Prostate gland (tissue), 2 donors: ENCODE measurements around the gene ITSN1. TPM values are rescaled to one million over a fixed set of nuclear protein-coding genes. Genes with fewer than 3 reads are reported as not detected.

Experiments used
- DNase-seq: peaks from one replicate; pipeline ENCODE4 v3.0.0-alpha.2; 2019; ENCODE audit warnings: low spot score
- H3K27ac ChIP-seq, 2 donors: fragments of 200-600 bp; sonication (generic); 2 replicates each; pipeline ENCODE4 v1.5.1; 2017 to 2019
- H3K27me3 ChIP-seq: fragments of 200-600 bp; sonication (generic); replicated peaks from 2 replicates; pipeline ENCODE4 v1.5.1; 2019; ENCODE audit not compliant: insufficient read depth
- H3K36me3 ChIP-seq, 2 donors: fragments of 200-600 bp; sonication (generic); 1 replicate in 1 of 2; 2 replicates in 1 of 2; pipeline versions ENCODE4 v1.5.1 to v1.8.1; 2017 to 2019
- H3K4me1 ChIP-seq: fragments of 200-600 bp; sonication (generic); replicated peaks from 2 replicates; pipeline ENCODE4 v1.5.1; 2019
- H3K4me3 ChIP-seq, 2 donors: fragments of 200-600 bp; sonication (generic); 2 replicates each; pipeline ENCODE4 v1.5.1; 2017 to 2019
- H3K9me3 ChIP-seq: fragments of 200-600 bp; sonication (generic); 2 replicates; pipeline ENCODE4 v1.5.1; 2017
- POLR2A ChIP-seq: fragments of 450-650 bp; IDR thresholded peaks from one replicate; pipeline ENCODE4 v1.6.1; 2016; ENCODE audit warnings: antibody characterized with exemption, mild to moderate bottlenecking
- POLR2AphosphoS5 ChIP-seq: sonication (generic); formaldehyde crosslinking; IDR thresholded peaks from one replicate; pipeline ENCODE4 v1.6.1; 2017; ENCODE audit warnings: antibody characterized with exemption
- WGBS: methylation state at CpG from one replicate; pipeline ENCODE4 v1.1.5; 2018; 5-methylcytosine and 5-hydroxymethylcytosine counted together
- intact Hi-C: fragments of 100-400 bp; cut with DNase I; formaldehyde crosslinking; loops from one replicate; pipeline ENCODE4 v1.14.2; 2022
- total RNA-seq, 2 donors: library from RNA; depleted of rRNA; stranded (reverse); fragments of >200 nt; gene quantifications; one replicate each; pipeline ENCODE4 v1.1.0, GENCODE V29; 2016
- TF ChIP-seq, protein P1 (sequence below), 4 experiments: fragments of 200-600 bp in 2 of 4; fragments of 450-650 bp in 2 of 4; sonication (generic) in 2 of 4; IDR thresholded peaks; 1 replicate in 3 of 4; 2 replicates in 1 of 4; pipeline ENCODE4 v1.5.1; 2016 to 2019; ENCODE audit warnings: antibody characterized with exemption in 4 of 4, mild to moderate bottlenecking in 2 of 4, moderate library complexity in 2 of 4

Gene ITSN1
- total RNA-seq, 2 donors from 2014 or later = 14.8 to 44.9 TPM

DNA sequence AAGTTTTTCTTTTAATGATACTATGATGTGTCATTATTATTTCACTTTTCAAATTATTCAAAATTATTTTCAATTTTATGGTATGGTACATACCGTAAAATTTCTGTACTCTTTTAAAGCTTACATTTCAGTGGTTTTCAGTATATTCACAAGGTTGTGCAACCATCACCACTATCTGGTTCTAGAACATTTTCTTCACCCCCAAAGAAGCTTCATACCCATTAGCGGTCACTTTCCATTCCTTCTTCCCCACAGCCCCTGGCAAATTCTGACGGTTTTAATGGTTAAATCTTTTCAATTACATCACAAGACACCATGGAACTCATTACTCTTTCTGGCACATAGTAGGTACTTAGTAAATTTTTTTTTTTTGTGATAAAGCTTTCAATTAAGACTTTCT is 296.1 kb downstream of the ITSN1 start:
- no peaks in the 10 kb centered on the region for H3K36me3 ChIP-seq
- H3K9me3 ChIP-seq = no peaks in the 10 kb centered on the region
- no peaks in the 10 kb centered on the region for H3K27me3 ChIP-seq
- WGBS = 91% methylated on average over 3 of the region's 3 CpGs
- H3K4me1 ChIP-seq = no peaks in the 10 kb centered on the region
- intact Hi-C loops = no loop called here
- TF ChIP-seq, protein P1, sequence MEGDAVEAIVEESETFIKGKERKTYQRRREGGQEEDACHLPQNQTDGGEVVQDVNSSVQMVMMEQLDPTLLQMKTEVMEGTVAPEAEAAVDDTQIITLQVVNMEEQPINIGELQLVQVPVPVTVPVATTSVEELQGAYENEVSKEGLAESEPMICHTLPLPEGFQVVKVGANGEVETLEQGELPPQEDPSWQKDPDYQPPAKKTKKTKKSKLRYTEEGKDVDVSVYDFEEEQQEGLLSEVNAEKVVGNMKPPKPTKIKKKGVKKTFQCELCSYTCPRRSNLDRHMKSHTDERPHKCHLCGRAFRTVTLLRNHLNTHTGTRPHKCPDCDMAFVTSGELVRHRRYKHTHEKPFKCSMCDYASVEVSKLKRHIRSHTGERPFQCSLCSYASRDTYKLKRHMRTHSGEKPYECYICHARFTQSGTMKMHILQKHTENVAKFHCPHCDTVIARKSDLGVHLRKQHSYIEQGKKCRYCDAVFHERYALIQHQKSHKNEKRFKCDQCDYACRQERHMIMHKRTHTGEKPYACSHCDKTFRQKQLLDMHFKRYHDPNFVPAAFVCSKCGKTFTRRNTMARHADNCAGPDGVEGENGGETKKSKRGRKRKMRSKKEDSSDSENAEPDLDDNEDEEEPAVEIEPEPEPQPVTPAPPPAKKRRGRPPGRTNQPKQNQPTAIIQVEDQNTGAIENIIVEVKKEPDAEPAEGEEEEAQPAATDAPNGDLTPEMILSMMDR (IDR thresholded peaks at IDR 0.05) = no peak
- TF ChIP-seq POLR2A (no peak), POLR2AphosphoS5 (no peak)
- H3K4me3 ChIP-seq = no peak overlapping the region
- H3K27ac ChIP-seq = no peak overlapping the region
- DNase-seq = no peak

DNA sequence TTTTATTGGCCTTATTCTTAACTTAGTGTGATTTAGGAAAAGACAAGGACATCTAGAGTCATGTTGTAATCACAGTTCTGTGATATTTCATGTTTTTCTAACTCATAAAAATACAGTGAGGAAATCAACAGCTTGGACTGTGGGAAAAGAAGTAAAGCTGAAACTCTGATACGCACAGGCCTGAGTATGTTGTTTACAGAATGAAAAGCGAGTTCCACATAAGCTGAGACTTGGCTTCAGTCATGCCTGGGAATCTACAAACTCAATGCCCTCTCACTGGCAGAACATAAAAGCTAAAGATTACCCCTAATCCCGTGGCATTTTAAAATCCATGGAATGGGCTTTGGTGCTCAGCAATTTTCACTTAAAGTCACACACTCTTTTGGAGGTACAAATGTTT is 296.9 kb downstream of the ITSN1 start:
- Histone ChIP-seq H3K27ac (no peak overlapping the region), H3K4me3 (no peak overlapping the region), H3K9me3 (no peaks in the 10 kb centered on the region), H3K4me1 (no peaks in the 10 kb centered on the region), H3K27me3 (no peaks in the 10 kb centered on the region), H3K36me3 (no peaks in the 10 kb centered on the region)
- intact Hi-C loops = no loop called here
- 67% methylated on average over 3 of the region's 3 CpGs for WGBS
- DNase-seq = no peak
- TF ChIP-seq POLR2AphosphoS5 (no peak), POLR2A (no peak)
- TF ChIP-seq, protein P1 (IDR thresholded peaks at IDR 0.05) = no peak

DNA sequence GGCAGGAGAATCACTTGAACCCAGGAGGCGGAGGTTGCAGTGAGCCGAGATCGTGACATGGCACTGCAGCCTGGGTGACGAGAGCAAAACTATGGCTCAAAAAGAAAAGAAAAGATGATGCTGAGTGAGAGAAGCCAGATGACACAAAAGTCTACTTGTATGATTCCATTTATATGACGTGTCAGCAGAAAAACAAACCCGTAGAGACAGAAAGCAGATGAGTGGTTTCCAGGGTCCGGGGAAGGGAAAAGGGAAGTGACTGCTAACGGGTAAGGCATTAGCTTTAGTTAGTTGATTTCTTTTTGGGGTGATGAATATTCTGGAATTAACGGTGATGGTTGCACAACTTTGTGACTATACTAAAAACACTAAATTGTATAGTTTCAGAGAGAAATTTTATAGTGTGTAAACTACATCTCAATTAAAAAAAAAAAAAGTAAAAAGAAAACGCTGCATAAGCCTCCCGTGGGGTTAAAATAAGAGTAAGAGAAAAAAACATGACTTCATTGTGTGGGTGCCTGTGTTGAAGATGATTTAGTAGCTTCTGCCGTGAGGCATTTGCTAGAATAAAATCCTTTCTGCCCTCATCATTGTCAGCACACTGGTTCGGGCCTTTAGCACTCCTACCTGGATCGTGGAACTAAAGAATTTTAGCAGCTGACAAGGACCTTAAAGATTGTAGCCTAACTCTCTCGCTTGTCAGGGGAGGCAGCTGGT is 298.0 kb downstream of the ITSN1 start:
- 84% methylated on average over 15 of the region's 15 CpGs for WGBS
- intact Hi-C loops = no loop called here
- H3K4me1 ChIP-seq = no peaks in the 10 kb centered on the region

DNA sequence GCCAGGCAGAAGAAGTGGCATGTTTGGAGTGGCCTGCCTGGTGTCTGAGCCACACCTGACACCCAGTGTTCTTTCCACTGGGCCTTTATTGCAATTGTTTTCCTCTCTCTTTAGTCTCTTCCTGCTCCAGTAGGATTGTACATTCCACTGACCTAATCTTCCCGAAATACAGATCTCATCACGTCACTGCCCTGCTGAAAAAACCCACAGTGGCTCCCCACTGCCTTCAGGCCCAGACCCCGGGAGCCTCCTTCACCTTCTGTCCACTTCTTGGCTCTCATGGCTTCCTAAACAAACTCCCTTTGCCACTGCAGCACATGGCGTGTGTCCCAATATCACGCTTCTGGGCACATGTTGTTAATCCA is 298.6 kb downstream of the ITSN1 start:
- no peak for DNase-seq
- no peaks in the 10 kb centered on the region for H3K4me1 ChIP-seq

More for the DNA sequence above, 298.0 kb downstream of the ITSN1 start:
- Histone ChIP-seq H3K36me3 (no peaks in the 10 kb centered on the region), H3K27me3 (no peaks in the 10 kb centered on the region), H3K9me3 (no peaks in the 10 kb centered on the region), H3K4me3 (no peak overlapping the region), H3K27ac (no peak overlapping the region)
- DNase-seq = no peak
- TF ChIP-seq, protein P1 (IDR thresholded peaks at IDR 0.05) = no peak
- no peak for TF ChIP-seq POLR2A
- no peak for TF ChIP-seq POLR2AphosphoS5

DNA sequence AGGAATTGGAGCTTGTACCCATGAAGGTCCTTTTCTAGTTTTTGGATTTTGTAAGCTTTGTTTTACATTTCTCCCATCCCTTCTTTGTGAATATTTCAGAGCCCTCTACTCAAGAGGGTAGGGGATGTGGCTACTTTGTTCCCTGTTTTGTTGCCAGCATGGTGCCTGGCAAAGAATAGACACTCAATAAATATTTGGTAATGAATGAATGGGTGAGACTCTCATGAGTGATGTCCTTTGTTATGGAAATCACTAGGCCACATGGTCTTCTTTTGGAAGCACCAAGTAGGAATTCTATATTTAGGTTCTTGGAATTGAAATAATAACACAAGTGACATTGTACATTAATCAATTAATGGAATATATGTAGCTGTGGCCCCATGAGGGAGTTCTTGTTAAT is 300.1 kb downstream of the ITSN1 start:
- Histone ChIP-seq H3K4me1 (peaks cover 3% of the 10 kb centered on the region), H3K27me3 (no peaks in the 10 kb centered on the region), H3K27ac (no peak overlapping the region), H3K36me3 (no peaks in the 10 kb centered on the region), H3K9me3 (no peaks in the 10 kb centered on the region), H3K4me3 (no peak overlapping the region)
- no peak for DNase-seq
- intact Hi-C loops = no loop called here
- TF ChIP-seq, protein P1 (IDR thresholded peaks at IDR 0.05) = no peak
- TF ChIP-seq POLR2AphosphoS5 (no peak), POLR2A (no peak)

More for the DNA sequence above, 298.6 kb downstream of the ITSN1 start:
- no peaks in the 10 kb centered on the region for H3K27me3 ChIP-seq
- TF ChIP-seq POLR2A = no peak
- TF ChIP-seq, protein P1 (IDR thresholded peaks at IDR 0.05) = no peak
- TF ChIP-seq POLR2AphosphoS5 = no peak
- H3K4me3 ChIP-seq = no peak overlapping the region
- WGBS = 80% methylated on average over 5 of the region's 5 CpGs
- H3K36me3 ChIP-seq = no peaks in the 10 kb centered on the region
- H3K9me3 ChIP-seq = no peaks in the 10 kb centered on the region
- intact Hi-C loops = no loop called here
- no peak overlapping the region for H3K27ac ChIP-seq
